HG02852 (cell line): Measurements from ENCODE around the gene NELFE.
"Not testable (repeated sequence)": the region's sequence is repeated elsewhere in the genome, so short reads cannot be mapped to it uniquely, and the experiment has no call there.

Source experiments
- ATAC-seq: cut with Tn5 transposase; IDR thresholded peaks from one replicate; pipeline ENCODE4 v1.9.1; 2021; ENCODE audit warnings: mild to moderate bottlenecking, moderate library complexity; ENCODE audit not compliant: unreplicated experiment

NELFE gene

DNA sequence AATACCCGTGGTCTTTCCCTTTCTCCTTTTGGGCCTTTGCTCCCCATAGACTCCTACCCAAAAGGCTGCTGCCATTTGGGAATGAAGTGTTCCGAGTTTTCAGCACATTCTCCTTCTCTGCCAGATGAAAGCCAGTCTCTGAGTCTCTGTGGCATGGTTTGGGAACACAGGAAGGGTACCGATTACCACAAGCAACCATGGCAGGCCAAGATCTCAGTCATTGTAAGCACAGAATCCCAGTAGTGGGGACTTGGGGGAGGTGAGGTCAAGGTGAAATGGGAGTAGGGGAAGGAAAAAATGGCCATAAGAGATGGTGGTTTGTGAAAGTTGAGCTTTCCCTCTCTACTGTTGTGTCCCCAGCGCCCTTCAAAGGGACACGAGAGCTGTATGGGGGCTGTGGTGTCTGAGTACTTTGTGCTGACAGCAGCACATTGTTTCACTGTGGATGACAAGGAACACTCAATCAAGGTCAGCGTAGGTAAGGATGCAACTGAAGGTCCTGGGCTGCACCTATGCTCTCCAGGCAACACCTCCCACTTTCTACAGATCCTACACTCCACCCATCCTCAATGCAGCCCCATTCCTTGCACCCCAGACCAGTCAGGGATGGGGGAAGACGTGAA lies 8.7 kb downstream of the NELFE start:
- ATAC-seq = no peak

- ATAC-seq = no peak
Observed at GRCh38 chr6:31948753-31949413, 9.9 kb downstream of the NELFE start.

GRCh38 chr6:31948306-31948705 lies 10.5 kb downstream of the NELFE start:
- no peak for ATAC-seq

DNA sequence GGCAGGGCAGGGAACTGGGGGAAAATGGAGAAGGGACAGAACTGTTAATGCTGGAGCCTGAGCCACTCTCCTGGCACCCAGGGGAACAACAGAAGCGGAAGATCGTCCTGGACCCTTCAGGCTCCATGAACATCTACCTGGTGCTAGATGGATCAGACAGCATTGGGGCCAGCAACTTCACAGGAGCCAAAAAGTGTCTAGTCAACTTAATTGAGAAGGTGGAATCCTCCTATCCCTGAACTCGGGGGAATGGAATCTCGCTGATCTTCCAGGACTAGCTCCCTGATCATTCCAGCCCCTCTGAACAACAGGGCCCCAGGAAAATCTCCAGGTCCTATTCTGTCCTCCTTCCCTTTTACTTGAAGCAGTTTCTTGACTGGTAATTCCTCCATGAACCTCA lies 10.9 kb downstream of the NELFE start:
- no peak for ATAC-seq

GRCh38 chr6:31947070-31947675 lies 11.6 kb downstream of the NELFE start:
- ATAC-seq = no peak

GRCh38 chr6:31946370-31946885 lies 12.3 kb downstream of the NELFE start:
- no peak for ATAC-seq

GRCh38 chr6:31945507-31946369 lies 13.0 kb downstream of the NELFE start, which contains the start of gene CFB:
Gene CFB (plus strand): TSS chr6:31946095. CDS start chr6:31946222, 127 bp downstream.
- no peak for ATAC-seq

- no peak for ATAC-seq
Observed at GRCh38 chr6:31945154-31945506, 13.6 kb downstream of the NELFE start.

DNA sequence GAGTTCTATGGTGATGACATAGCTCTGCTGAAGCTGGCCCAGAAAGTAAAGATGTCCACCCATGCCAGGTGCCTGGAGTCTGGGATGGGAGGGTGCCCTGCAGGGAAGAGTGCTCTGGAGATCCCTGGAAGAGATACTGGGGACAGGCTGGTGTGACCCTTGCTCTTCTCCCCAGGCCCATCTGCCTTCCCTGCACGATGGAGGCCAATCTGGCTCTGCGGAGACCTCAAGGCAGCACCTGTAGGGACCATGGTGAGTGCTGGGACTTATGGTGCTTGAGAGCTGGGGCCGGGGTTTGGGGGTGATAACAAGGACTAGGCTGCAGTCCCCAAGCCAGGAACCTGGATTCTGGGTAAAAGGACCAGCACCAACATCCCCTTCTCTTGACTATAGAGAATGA lies 15.0 kb downstream of the NELFE start:
- no peak for ATAC-seq

DNA sequence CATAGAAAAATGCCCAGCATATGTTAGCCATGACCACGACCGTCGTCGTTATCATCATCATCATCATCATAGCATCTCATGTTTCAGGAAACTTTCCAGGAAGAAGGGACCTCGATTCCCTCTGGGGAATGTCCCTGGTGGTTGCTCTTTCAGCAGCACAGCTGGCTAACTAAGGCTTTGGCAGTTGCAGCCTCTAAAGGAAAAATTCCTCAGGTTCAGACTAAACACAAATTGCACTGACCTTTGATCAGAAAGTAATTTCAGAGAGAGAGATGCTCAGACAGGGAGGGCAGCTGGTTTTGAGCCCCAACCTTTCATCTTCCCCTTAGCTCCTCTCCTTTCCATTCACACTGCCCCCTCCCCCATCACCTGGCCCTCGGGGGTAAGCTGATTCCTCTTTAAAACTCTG lies 18.5 kb downstream of the NELFE start:
- ATAC-seq = no peak

- no peak for ATAC-seq
Observed at GRCh38 chr6:31935823-31936222, 22.9 kb downstream of the NELFE start.

DNA sequence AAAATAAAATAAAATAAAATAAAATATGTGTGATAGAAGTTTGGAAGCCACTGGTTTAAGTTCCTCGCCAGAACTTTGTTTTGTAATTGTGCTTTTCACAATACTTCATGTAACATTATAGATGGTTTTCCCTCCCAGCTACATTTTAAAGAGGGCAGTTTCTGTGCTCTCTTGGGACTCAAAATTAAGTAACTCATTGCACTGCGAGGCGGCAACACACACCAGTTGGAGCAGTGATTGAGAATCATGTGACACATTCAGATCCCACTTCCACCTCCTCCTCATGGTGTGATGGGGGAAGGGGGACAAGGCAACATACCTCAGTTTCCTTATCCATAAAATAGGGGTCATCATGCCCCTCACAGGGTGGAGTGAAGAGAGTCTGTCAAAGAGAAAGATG lies 23.8 kb downstream of the NELFE start:
- no peak for ATAC-seq

- no peak for ATAC-seq
Observed at GRCh38 chr6:31933537-31933936, 25.2 kb downstream of the NELFE start.

- ATAC-seq = not testable (repeated sequence)
Observed at GRCh38 chr6:31932137-31932536, 26.6 kb downstream of the NELFE start.

- no peak for ATAC-seq
Observed at GRCh38 chr6:31930962-31931361, 27.8 kb downstream of the NELFE start.

DNA sequence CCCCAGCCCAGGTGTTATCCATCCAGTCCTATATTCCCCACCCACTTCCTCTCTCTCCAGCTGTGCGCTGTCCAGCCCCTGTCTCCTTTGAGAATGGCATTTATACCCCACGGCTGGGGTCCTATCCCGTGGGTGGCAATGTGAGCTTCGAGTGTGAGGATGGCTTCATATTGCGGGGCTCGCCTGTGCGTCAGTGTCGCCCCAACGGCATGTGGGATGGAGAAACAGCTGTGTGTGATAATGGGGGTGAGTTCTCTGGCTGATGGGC lies 30.2 kb downstream of the NELFE start:
- ATAC-seq = no peak

DNA sequence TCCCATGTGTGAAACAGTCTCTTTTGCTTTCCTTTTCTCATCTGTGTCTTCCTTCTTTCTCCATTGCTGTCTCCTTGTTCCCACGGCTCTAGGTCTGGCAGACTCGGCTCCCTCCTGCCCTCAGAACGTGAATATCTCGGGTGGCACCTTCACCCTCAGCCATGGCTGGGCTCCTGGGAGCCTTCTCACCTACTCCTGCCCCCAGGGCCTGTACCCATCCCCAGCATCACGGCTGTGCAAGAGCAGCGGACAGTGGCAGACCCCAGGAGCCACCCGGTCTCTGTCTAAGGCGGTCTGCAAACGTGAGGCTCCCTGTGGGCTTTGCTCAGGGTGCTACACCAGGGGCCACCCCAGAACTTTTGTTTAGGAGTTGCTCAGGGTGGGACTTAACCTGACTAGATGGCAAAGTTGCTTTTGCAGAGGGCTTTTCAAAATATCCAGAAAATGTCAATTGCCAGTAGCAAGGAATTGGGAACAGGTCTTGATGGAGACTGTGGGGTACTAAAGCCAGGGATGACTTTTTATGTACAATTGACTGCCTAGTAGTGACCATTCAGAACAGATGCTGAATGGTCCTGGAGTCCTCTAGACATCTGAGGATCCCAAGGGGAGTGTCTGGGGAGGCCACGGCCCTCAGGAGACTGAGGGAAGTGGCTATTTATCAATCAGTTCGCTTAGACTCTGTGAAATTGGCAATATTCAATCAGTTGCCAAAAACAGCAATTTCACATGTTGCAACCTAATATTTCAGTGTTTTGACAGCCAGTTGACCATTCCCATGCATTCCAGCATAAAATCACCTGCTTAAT lies 30.7 kb downstream of the NELFE start:
- no peak for ATAC-seq

- no peak for ATAC-seq
Observed at GRCh38 chr6:31927242-31927862, 31.4 kb downstream of the NELFE start, which contains the start of gene C2. Gene C2 (plus strand): TSS chr6:31927717. CDS start chr6:31927753, 36 bp downstream.

- ATAC-seq = no peak
Observed at GRCh38 chr6:31922942-31923341, 35.8 kb downstream of the NELFE start.

- ATAC-seq = no peak
Observed at GRCh38 chr6:31920811-31921210, 38.0 kb downstream of the NELFE start.
